ENCODE results near the gene POMC.

GRCh38 chr2:25188405-25188804 is 20.0 kb upstream of the POMC start:
- TF ChIP-seq PRMT3 (CRISPR knock-in tag; IDR thresholded peaks at IDR 0.05; ENCODE audit: borderline replicate concordance, low read depth): no peak
- TF ChIP-seq POLR2AphosphoS5 (IDR thresholded peaks at IDR 0.05; ENCODE audit: low read depth, low read length): no peak
- TF ChIP-seq NFIB (CRISPR knock-in tag; IDR thresholded peaks at IDR 0.05; ENCODE audit: borderline replicate concordance): no peak
- TF ChIP-seq, protein P1, sequence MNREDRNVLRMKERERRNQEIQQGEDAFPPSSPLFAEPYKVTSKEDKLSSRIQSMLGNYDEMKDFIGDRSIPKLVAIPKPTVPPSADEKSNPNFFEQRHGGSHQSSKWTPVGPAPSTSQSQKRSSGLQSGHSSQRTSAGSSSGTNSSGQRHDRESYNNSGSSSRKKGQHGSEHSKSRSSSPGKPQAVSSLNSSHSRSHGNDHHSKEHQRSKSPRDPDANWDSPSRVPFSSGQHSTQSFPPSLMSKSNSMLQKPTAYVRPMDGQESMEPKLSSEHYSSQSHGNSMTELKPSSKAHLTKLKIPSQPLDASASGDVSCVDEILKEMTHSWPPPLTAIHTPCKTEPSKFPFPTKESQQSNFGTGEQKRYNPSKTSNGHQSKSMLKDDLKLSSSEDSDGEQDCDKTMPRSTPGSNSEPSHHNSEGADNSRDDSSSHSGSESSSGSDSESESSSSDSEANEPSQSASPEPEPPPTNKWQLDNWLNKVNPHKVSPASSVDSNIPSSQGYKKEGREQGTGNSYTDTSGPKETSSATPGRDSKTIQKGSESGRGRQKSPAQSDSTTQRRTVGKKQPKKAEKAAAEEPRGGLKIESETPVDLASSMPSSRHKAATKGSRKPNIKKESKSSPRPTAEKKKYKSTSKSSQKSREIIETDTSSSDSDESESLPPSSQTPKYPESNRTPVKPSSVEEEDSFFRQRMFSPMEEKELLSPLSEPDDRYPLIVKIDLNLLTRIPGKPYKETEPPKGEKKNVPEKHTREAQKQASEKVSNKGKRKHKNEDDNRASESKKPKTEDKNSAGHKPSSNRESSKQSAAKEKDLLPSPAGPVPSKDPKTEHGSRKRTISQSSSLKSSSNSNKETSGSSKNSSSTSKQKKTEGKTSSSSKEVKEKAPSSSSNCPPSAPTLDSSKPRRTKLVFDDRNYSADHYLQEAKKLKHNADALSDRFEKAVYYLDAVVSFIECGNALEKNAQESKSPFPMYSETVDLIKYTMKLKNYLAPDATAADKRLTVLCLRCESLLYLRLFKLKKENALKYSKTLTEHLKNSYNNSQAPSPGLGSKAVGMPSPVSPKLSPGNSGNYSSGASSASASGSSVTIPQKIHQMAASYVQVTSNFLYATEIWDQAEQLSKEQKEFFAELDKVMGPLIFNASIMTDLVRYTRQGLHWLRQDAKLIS (CRISPR knock-in tag; IDR thresholded peaks at IDR 0.05): no peak
- no peak for TF ChIP-seq CTCF (CRISPR knock-in tag; IDR thresholded peaks at IDR 0.05)
- TF ChIP-seq, protein P2, sequence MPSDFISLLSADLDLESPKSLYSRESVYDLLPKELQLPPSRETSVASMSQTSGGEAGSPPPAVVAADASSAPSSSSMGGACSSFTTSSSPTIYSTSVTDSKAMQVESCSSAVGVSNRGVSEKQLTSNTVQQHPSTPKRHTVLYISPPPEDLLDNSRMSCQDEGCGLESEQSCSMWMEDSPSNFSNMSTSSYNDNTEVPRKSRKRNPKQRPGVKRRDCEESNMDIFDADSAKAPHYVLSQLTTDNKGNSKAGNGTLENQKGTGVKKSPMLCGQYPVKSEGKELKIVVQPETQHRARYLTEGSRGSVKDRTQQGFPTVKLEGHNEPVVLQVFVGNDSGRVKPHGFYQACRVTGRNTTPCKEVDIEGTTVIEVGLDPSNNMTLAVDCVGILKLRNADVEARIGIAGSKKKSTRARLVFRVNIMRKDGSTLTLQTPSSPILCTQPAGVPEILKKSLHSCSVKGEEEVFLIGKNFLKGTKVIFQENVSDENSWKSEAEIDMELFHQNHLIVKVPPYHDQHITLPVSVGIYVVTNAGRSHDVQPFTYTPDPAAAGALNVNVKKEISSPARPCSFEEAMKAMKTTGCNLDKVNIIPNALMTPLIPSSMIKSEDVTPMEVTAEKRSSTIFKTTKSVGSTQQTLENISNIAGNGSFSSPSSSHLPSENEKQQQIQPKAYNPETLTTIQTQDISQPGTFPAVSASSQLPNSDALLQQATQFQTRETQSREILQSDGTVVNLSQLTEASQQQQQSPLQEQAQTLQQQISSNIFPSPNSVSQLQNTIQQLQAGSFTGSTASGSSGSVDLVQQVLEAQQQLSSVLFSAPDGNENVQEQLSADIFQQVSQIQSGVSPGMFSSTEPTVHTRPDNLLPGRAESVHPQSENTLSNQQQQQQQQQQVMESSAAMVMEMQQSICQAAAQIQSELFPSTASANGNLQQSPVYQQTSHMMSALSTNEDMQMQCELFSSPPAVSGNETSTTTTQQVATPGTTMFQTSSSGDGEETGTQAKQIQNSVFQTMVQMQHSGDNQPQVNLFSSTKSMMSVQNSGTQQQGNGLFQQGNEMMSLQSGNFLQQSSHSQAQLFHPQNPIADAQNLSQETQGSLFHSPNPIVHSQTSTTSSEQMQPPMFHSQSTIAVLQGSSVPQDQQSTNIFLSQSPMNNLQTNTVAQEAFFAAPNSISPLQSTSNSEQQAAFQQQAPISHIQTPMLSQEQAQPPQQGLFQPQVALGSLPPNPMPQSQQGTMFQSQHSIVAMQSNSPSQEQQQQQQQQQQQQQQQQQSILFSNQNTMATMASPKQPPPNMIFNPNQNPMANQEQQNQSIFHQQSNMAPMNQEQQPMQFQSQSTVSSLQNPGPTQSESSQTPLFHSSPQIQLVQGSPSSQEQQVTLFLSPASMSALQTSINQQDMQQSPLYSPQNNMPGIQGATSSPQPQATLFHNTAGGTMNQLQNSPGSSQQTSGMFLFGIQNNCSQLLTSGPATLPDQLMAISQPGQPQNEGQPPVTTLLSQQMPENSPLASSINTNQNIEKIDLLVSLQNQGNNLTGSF (CRISPR knock-in tag; IDR thresholded peaks at IDR 0.05): no peak
- TF ChIP-seq ZNF281 (CRISPR knock-in tag; IDR thresholded peaks at IDR 0.05; ENCODE audit: borderline replicate concordance): no peak
- no peak for TF ChIP-seq POLR2A (IDR thresholded peaks at IDR 0.05; ENCODE audit: insufficient read depth in 1 of 2, low read depth in 2 of 2, low read length in 2 of 2)
- TF ChIP-seq SMAD9 (CRISPR knock-in tag; IDR thresholded peaks at IDR 0.05): no peak
- no peak for TF ChIP-seq ZNF800 (CRISPR knock-in tag; IDR thresholded peaks at IDR 0.05)
- TF ChIP-seq RXRA (CRISPR knock-in tag; IDR thresholded peaks at IDR 0.05): no peak

All from HepG2 (cell line).